ENCODE data around the gene NATD1.
"Not testable (repeated sequence)": the region's sequence is repeated elsewhere in the genome, so short reads cannot be mapped to it uniquely, and the experiment has no call there.

Gene NATD1

DNA sequence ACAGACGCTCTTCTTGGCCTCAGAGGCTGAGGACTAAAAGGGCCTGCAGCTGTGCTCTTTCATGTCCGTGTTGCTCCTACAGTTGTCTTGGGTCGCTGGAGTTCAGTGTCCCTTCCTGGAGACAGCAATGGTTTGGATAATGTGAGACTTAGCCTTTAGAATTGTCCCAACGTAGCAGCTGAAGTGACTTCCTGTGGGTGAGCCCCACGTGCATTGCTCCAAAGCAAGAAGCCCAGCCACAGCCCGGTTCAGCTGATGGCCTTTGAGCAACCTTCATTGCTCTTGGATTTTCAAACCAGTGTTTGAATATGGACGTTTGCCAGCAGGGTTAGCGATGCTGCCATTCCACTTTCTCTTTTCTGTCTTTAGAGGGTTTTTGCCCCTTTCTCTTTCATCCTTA is 59.0 kb downstream of the NATD1 start:
- DNase-seq (ENCODE audit: low spot score) (no peak), FAIRE-seq (no peak)

DNA sequence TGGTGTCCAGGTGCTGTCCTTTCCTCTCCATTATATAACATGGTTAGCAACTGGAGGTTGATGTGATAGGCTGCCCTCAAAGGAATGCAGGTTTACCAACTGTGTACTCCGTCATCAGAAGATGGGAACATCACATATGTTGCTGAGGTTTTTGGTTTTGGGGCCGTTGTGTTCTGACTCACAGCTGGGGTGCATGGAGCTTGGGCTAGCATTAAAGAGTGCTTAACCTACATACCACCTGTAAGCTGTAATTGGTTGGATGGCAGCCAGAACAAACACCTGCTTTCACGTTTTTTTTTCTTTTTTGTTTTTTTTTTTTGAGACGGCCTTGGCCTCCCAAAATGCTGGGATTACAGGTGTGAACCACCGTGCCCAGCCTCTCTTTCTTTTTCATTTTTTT is 60.2 kb downstream of the NATD1 start:
- no peak for FAIRE-seq
- no peak for DNase-seq (ENCODE audit: low spot score)

DNA sequence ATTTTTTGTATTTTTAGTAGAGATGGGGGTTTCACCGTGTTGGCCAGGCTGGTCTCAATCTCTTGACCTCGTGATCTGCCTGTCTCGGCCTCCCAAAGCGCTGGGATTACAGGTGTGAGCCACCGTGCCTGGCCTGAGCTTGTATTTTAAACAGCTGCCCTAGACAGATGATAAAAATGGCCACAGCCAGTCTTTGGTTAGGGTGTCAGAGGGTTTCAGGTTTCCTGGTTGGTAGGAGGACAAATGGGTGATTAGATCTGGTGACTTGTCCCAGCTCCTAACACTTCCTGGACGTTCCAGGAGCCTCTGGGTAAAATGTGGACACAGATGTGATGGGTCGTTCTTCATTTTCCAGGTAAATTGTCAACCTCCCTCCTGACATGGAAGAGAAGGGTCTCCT is 60.8 kb downstream of the NATD1 start:
- DNase-seq (ENCODE audit: low spot score); FAIRE-seq: not testable (repeated sequence)

DNA sequence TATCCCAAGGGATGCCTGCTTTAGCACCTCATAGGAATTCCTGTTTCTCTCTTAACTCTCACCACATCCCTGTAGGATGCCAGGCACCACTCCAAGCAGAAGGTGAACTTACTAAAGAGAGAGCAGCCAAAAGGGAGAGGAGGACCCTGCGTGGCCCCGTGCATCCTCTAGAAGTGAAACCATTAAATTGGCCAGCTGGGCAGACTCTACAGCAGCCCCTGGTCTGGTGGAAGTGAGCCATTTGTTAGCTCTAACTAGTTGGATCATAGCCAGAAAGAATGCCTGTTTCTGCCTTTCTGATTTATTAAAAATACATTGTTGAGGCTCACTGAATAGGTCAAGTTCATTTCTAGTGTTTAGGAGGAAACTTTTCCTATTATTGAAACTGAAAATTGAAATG is 61.5 kb downstream of the NATD1 start:
- DNase-seq (ENCODE audit: low spot score), result no peak
- no peak for FAIRE-seq

DNA sequence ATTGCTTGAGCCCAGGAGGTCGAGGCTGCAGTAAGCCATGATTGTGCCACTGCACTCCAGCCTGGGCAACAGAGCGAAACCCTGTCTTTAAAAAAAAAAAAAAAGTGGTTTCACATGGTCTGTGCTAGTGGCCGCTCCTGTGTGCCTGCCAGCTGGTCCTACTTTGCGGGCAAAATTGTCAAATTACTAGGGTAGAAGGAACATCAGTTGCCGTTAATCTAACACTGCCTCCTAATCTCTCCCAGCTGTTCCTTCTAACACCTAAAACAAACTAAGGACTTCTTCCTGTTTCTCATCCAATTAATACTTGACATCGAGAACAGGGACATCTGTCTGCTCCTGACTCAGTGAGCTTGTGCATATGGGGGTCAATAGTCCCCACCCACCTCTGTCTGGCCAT is 63.1 kb downstream of the NATD1 start:
- no peak for DNase-seq (ENCODE audit: low spot score)
- FAIRE-seq, result no peak

DNA sequence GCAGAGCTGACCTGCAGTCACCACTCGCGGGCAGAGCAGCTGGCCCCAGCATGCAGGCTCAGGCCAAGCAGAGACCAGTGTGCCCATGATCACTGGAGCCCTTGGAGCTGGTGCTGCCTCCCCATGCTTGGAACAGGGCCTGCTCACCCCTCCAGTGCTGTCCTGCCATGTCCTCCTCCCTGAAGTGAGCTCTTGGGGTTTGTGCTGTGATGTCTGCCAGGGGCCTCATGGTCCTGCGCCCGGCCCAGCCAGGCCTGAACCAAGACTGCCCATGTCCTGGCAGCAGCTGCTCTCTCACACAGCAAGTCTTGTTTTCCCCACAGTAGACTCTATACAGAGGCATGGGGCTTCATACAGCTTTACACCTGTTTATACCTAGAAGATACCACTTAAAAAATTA is 63.8 kb downstream of the NATD1 start:
- DNase-seq (ENCODE audit: low spot score) (no peak), FAIRE-seq (no peak)

All from RCC 7860 (cell line).